HG02571 (cell line): ENCODE measurements around the gene RIC8A.

ENCODE experiments used
- ATAC-seq: cut with Tn5 transposase; IDR thresholded peaks from one replicate; pipeline ENCODE4 v1.9.1; 2021; ENCODE audit warnings: mild to moderate bottlenecking, moderate library complexity; ENCODE audit not compliant: unreplicated experiment

The RIC8A gene

GRCh38 chr11:240315-240714, 32.8 kb downstream of the RIC8A start:
- no peak for ATAC-seq

- ATAC-seq: no peak
Measured at GRCh38 chr11:241634-242033, 34.1 kb downstream of the RIC8A start.

GRCh38 chr11:244376-244775, 36.9 kb downstream of the RIC8A start:
- no peak for ATAC-seq

- no peak for ATAC-seq
Measured at GRCh38 chr11:249062-249461, 41.6 kb downstream of the RIC8A start.

- no peak for ATAC-seq
Measured at GRCh38 chr11:250274-250673, 42.8 kb downstream of the RIC8A start.

GRCh38 chr11:250740-251299, 43.3 kb downstream of the RIC8A start:
- ATAC-seq: no peak

- no peak for ATAC-seq
Measured at GRCh38 chr11:251550-251949, 44.0 kb downstream of the RIC8A start.

GRCh38 chr11:252666-253065, 45.2 kb downstream of the RIC8A start:
- no peak for ATAC-seq

- ATAC-seq: no peak
Measured at GRCh38 chr11:253160-253885, 45.8 kb downstream of the RIC8A start.

- ATAC-seq: no peak
Measured at GRCh38 chr11:253886-254270, 46.4 kb downstream of the RIC8A start.

- ATAC-seq: no peak
Measured at GRCh38 chr11:255176-255575, 47.7 kb downstream of the RIC8A start.

- no peak for ATAC-seq
Measured at GRCh38 chr11:255816-256215, 48.3 kb downstream of the RIC8A start.

GRCh38 chr11:256952-257737, 49.6 kb downstream of the RIC8A start:
- ATAC-seq: no peak

GRCh38 chr11:257766-258493, 50.4 kb downstream of the RIC8A start:
- no peak for ATAC-seq

GRCh38 chr11:259413-259812, 51.9 kb downstream of the RIC8A start:
- no peak for ATAC-seq

- no peak for ATAC-seq
Measured at GRCh38 chr11:261624-262023, 54.1 kb downstream of the RIC8A start.
